ENCODE data around the gene SMCO4.

Gene SMCO4

DNA sequence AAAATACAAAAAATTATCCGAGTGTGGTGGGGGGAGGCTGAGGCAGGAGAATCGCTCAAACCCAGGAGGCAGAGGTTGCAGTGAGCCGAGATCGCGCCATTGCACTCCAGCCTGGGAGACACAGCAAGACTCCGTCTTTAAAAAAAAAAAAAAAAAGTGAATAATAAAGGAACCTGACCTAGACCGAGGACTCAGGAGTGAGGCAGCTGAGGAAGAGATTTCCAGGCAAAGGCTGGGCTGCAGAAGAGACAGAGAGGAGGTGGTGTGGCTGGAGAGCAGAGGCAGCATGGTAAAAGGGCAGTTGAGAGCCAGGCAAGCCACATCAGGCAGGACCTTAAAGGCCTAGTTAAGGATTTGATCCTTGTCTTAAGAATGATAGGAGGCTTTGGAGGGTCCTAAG, 28.4 kb upstream of the SMCO4 start:
- DNase-seq (ENCODE audit: low read depth) = no peak
- TF ChIP-seq, protein P1, sequence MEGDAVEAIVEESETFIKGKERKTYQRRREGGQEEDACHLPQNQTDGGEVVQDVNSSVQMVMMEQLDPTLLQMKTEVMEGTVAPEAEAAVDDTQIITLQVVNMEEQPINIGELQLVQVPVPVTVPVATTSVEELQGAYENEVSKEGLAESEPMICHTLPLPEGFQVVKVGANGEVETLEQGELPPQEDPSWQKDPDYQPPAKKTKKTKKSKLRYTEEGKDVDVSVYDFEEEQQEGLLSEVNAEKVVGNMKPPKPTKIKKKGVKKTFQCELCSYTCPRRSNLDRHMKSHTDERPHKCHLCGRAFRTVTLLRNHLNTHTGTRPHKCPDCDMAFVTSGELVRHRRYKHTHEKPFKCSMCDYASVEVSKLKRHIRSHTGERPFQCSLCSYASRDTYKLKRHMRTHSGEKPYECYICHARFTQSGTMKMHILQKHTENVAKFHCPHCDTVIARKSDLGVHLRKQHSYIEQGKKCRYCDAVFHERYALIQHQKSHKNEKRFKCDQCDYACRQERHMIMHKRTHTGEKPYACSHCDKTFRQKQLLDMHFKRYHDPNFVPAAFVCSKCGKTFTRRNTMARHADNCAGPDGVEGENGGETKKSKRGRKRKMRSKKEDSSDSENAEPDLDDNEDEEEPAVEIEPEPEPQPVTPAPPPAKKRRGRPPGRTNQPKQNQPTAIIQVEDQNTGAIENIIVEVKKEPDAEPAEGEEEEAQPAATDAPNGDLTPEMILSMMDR (IDR thresholded peaks at IDR 0.05; ENCODE audit: control insufficient read depth, insufficient read depth, low read depth, low read length, missing control alignments) = no peak
- H3K4me3 ChIP-seq (ENCODE audit: control insufficient read depth, low read depth, low read length) = no peak overlapping the region

DNA sequence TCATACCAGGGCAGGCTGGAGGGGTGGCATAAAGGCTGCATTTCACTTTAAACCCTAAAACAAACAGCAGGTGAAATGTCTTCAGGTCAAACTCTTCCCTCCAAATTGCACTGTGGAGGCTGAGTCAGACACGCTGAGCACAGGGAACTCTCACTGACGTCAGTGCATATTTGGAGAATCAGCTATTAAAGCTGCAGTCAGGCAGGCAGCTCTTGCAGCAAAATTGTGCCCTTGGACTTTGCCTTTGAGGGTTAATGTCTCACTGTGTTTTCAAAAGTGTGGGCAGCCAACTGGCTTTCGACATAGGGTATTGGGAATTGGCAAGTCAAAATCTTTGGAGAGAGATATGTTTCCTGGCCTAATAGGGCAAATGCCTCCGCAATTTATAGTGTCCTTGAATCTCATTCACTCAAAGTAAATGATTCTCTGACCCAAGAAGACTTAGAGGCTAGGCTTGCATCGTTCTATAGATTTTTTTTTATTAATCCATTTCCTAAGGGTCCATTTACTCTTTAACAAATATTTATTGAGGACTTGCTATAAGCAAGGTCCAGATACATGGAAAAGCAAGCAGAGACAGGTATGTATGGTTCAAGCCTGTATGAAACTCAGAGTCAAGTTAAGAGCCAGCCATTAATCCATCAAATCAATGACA, 27.7 kb upstream of the SMCO4 start:
- DNase-seq (ENCODE audit: low read depth) = peak; percentile 41
- TF ChIP-seq, protein P1 (IDR thresholded peaks at IDR 0.05; ENCODE audit: control insufficient read depth, insufficient read depth, low read depth, low read length, missing control alignments) = no peak
- no peak overlapping the region for H3K4me3 ChIP-seq (ENCODE audit: control insufficient read depth, low read depth, low read length)

DNA sequence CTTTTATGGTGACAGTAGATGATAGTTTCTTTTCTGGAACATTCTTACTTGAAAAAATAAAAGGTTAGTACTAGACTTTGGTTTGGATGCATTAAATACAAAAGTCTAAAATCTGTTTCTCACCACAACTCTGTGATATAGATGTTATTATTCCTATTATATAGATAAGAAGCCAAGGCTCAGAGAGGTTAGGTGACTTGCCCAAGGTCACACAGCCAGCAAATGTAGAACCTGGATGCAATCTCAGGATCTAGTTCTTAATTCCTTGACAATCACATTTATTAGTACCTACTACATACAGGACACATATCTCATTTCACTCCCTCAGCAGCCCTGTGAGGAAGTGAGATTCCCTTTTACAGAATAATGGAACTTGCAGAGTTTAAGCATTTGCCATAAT, 26.3 kb upstream of the SMCO4 start:
- DNase-seq (ENCODE audit: low read depth) = no peak
- TF ChIP-seq, protein P1 (IDR thresholded peaks at IDR 0.05; ENCODE audit: control insufficient read depth, insufficient read depth, low read depth, low read length, missing control alignments) = no peak
- H3K4me3 ChIP-seq (ENCODE audit: control insufficient read depth, low read depth, low read length) = no peak overlapping the region

DNA sequence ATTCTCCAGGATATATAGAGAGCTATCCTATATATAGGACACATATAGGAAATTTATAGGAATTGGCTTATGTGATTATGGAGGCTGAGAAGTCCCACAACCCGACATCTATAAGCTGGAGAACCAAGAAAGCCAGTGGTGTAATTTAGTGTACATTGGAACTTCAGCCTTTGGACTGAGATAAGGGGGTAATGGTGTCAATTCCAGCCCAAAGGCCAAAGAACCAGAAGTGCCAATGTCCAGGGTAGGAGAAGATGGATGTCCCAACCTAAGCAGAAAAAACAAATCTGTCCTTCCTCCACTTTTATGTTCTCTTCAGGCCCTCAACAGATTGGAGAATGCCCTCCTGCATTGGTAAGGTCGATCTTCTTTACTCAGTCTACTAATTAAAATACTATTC, 25.5 kb upstream of the SMCO4 start:
- DNase-seq (ENCODE audit: low read depth) = no peak
- H3K4me3 ChIP-seq (ENCODE audit: control insufficient read depth, low read depth, low read length) = no peak overlapping the region
- TF ChIP-seq, protein P1 (IDR thresholded peaks at IDR 0.05; ENCODE audit: control insufficient read depth, insufficient read depth, low read depth, low read length, missing control alignments) = no peak

DNA sequence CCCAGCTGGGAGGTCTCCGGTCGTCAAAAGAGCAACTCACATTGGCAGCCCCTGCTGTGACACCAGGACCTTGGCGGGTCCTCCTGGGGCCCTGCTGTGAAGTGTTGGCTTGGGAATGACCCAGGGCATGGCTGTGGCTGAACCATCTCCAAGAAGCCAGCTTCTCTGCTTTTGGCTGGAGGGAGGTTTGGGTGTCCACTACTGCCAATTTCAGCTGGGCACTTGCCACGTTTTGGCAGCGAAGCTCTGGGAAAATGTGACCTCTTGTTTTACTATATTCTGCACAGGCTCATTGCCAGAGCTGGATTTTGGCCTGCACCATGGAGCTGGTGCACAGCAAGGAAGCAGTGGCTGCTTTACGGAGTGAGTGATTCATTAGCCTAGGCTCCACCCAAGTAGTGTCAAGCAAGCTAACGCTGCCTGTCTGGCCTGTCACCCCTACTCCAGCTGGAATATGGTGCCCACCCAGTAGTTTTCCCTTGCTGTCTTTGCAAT, 24.3 kb upstream of the SMCO4 start:
- H3K4me3 ChIP-seq (ENCODE audit: control insufficient read depth, low read depth, low read length) = no peak overlapping the region
- TF ChIP-seq, protein P1 (IDR thresholded peaks at IDR 0.05; ENCODE audit: control insufficient read depth, insufficient read depth, low read depth, low read length, missing control alignments) = no peak
- DNase-seq (ENCODE audit: low read depth) = no peak

DNA sequence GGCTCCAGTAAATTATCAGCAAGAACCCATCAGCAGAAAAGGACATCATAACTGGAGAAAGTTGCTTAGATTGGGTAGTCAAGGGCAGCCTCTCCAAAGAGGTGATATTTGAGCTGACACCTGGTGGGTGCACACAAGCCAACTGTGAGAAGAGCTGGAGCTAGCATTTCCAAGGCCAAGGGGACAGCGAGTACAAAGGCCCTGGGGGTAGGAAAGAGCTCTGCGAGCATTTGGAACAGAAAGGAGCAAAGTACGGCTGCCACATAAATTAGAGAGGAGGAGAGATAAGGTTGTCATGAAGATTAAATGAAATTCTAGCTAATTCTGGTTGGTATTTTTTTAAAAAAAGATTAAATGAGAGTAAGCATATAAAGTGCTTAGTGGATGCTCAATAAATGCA, 21.7 kb upstream of the SMCO4 start:
- TF ChIP-seq, protein P1 (IDR thresholded peaks at IDR 0.05; ENCODE audit: control insufficient read depth, insufficient read depth, low read depth, low read length, missing control alignments) = no peak
- no peak overlapping the region for H3K4me3 ChIP-seq (ENCODE audit: control insufficient read depth, low read depth, low read length)
- no peak for DNase-seq (ENCODE audit: low read depth)
